ENCODE measurements around the gene SCAI.
A peak's percentile ranks its signal among the peaks of the same experiment; 100 is the strongest.

The SCAI gene

DNA sequence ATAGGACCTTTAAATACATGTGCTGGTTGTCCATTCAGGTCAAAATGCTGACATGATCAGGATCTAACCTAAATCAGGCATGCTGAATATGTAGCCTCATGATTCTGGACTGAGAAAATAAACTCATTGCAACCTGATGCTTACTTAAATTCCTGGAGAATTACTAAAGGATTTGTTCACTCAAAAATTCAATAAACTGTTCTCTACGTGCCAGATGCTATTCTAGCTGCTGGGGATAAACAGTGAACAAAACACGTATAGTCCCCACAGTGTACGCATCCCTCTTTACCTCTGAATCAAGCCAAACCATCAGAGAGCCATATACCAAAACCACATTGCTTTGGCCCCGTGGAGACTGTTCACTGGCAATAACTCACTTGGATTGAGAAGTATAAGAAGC is 6.1 kb downstream of the SCAI start:
- Histone ChIP-seq H3K4me3 (replicated peaks; ENCODE audit: low read depth, low read length) (no peak overlapping the region), H3K36me3 (ENCODE audit: control insufficient read depth, insufficient read depth, low read length) (no peaks in the 10 kb centered on the region), H3K27me3 (replicated peaks; ENCODE audit: control insufficient read depth, insufficient read depth, low read length) (no peaks in the 10 kb centered on the region)
- TF ChIP-seq, protein P1, sequence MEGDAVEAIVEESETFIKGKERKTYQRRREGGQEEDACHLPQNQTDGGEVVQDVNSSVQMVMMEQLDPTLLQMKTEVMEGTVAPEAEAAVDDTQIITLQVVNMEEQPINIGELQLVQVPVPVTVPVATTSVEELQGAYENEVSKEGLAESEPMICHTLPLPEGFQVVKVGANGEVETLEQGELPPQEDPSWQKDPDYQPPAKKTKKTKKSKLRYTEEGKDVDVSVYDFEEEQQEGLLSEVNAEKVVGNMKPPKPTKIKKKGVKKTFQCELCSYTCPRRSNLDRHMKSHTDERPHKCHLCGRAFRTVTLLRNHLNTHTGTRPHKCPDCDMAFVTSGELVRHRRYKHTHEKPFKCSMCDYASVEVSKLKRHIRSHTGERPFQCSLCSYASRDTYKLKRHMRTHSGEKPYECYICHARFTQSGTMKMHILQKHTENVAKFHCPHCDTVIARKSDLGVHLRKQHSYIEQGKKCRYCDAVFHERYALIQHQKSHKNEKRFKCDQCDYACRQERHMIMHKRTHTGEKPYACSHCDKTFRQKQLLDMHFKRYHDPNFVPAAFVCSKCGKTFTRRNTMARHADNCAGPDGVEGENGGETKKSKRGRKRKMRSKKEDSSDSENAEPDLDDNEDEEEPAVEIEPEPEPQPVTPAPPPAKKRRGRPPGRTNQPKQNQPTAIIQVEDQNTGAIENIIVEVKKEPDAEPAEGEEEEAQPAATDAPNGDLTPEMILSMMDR (IDR thresholded peaks at IDR 0.05; ENCODE audit: insufficient read depth, low read length, poor library complexity, severe bottlenecking) = no peak
- no peak for DNase-seq (ENCODE audit: extremely low read depth, insufficient read length)

DNA sequence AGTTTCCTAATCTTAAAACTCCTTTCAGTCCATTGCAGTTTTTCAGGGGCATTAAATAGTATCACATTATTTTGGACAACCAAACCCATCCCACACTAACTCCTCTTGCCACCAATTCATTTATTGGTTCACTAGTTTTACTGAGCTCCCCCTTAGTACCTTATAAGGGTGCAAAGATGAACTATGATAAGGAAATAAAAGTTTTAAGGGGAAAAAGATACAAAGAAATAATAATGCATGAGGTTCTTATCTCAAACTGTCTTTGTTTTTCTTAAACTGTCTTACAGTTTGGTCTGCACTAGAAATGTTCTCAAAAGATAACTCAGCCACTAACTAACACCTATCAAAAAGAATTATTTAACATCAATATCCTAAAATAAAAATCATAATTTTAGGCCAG is 8.4 kb downstream of the SCAI start:
- TF ChIP-seq, protein P1 (IDR thresholded peaks at IDR 0.05; ENCODE audit: insufficient read depth, low read length, poor library complexity, severe bottlenecking) = no peak
- Histone ChIP-seq H3K27me3 (replicated peaks; ENCODE audit: control insufficient read depth, insufficient read depth, low read length) (no peaks in the 10 kb centered on the region), H3K4me3 (replicated peaks; ENCODE audit: low read depth, low read length) (no peak overlapping the region), H3K36me3 (ENCODE audit: control insufficient read depth, insufficient read depth, low read length) (no peaks in the 10 kb centered on the region)
- DNase-seq (ENCODE audit: extremely low read depth, insufficient read length) = no peak

DNA sequence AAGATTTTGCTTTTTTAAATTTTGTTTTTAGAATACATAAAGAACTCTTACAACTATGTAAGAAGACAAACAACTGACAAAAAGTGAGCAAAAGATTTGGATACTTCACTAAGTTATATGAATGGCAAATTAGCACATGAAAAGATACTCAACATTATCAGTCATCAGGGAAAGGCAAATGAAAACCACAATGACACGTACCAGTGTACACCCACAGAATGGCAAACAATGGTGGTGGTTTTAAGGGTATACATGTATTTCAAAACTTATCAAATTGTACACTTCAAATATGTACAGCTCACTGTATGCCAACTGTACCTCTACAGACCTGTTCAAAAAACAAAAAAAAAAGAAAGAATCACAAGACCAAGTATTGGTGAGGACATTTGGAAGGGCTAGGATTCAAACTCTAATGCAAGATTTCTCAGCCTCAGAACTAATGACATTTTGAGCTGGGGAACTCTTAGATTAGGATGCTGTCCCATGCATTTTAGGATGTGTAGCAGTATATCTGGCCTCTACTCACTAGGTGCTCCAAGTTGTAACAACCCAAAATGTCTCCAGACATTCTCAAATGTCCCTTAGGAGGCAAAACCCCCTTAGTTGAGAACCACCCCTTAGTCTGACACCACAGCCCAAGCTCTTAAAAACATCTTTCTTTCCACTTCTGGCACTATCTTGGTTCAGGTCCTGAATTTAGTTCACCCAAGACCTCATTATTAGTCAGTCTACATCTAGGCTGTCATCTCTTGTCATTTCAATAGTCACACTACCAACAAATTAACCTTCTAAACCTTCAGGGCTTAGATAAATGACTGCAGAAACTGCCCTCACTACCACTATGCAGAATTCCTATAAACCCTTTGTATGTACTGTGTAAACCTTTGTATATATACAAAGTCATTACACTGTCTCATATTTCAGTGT is 9.7 kb downstream of the SCAI start:
- no peaks in the 10 kb centered on the region for H3K36me3 ChIP-seq (ENCODE audit: control insufficient read depth, insufficient read depth, low read length)
- H3K27me3 ChIP-seq (replicated peaks; ENCODE audit: control insufficient read depth, insufficient read depth, low read length) = no peaks in the 10 kb centered on the region
- no peak for DNase-seq (ENCODE audit: extremely low read depth, insufficient read length)
- TF ChIP-seq, protein P1 (IDR thresholded peaks at IDR 0.05; ENCODE audit: insufficient read depth, low read length, poor library complexity, severe bottlenecking) = no peak
- H3K4me3 ChIP-seq (replicated peaks; ENCODE audit: low read depth, low read length) = no peak overlapping the region

DNA sequence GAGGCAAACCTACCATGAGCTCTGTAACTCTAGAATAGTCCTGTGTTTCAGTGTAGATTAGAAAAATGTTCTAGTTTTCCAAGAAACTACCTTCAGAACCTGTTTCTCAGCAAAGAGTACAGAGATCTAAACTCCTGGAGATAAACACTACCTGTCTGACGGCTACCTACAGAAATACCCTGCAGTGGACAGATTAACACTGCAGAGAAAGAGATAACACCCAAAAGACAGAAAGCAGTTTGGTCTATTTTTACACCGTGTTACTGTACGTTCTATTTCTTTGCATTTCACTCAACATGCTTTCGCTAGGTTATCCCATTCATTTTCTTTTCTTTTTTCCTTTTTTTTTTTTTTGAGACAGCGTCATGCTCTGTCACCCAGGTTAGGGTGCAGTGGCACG is 11.6 kb downstream of the SCAI start:
- H3K36me3 ChIP-seq (ENCODE audit: control insufficient read depth, insufficient read depth, low read length) = no peaks in the 10 kb centered on the region
- TF ChIP-seq, protein P1 (IDR thresholded peaks at IDR 0.05; ENCODE audit: insufficient read depth, low read length, poor library complexity, severe bottlenecking) = no peak
- H3K4me3 ChIP-seq (replicated peaks; ENCODE audit: low read depth, low read length) = no peak overlapping the region
- DNase-seq (ENCODE audit: extremely low read depth, insufficient read length) = no peak
- no peaks in the 10 kb centered on the region for H3K27me3 ChIP-seq (replicated peaks; ENCODE audit: control insufficient read depth, insufficient read depth, low read length)

DNA sequence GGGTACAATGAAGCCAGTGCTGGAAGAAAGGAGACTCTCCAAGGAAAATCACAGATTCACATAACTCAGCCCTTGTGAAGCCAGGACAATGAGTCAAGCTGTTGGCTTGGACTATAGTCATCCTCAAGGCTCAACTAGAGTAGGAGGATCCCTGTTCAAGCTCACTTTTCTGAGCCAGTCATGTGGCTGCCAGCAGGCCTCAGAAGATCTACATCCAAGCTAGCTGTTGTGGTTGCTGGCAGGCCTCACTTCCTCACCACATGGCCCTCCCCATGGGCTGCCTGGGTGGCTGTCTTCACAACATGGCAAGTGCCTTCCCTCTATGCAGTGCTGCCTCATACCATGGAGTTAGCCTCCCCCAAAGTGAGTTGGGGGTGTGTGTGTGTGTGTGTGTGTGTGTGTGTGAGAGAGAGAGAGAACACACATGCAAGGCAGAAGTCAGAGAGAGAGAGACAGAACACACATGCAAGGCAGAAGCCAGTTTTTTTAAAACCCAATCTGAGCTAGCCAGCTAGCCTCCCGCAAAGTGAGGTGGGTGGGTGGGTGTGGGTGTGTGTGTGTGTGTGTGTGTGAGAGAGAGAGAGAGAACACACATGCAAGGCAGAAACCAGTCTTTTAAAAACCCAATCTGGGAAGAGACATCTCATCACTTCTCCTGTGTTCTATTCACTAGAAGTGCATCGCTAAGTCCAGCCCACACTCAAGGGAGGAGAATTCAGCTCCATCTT is 17.1 kb downstream of the SCAI start:
- Histone ChIP-seq H3K27me3 (replicated peaks; ENCODE audit: control insufficient read depth, insufficient read depth, low read length) (no peaks in the 10 kb centered on the region), H3K36me3 (ENCODE audit: control insufficient read depth, insufficient read depth, low read length) (no peaks in the 10 kb centered on the region), H3K4me3 (replicated peaks; ENCODE audit: low read depth, low read length) (no peak overlapping the region)
- DNase-seq (ENCODE audit: extremely low read depth, insufficient read length) = peak; percentile 61
- TF ChIP-seq, protein P1 (IDR thresholded peaks at IDR 0.05; ENCODE audit: insufficient read depth, low read length, poor library complexity, severe bottlenecking) = no peak

All from GM06990 (cell line).